GM11168 (cell line): ENCODE results near the gene TSHB.

Experiments
- in situ Hi-C: fragments of 300-500 bp; cut with MboI; formaldehyde crosslinking; loops from one replicate; pipeline ENCODE4 v1.12.0; 2022; ENCODE audit warnings: low sequenced_read_pairs; ENCODE audit not compliant: unreplicated experiment

TSHB gene

GRCh38 chr1:115057661-115058254, 28.1 kb downstream of the TSHB start:
- in situ Hi-C loops: no loop called here

- in situ Hi-C loops: no loop called here
These were observed 29.7 kb downstream of the TSHB start for GRCh38 chr1:115059316-115059715.

GRCh38 chr1:115060501-115060900, 30.9 kb downstream of the TSHB start:
- in situ Hi-C loops: no loop called here

- in situ Hi-C loops: no loop called here
These were observed 32.9 kb downstream of the TSHB start for GRCh38 chr1:115062542-115063004.

- in situ Hi-C loops: no loop called here
These were observed 33.7 kb downstream of the TSHB start for GRCh38 chr1:115063228-115063901.

- in situ Hi-C loops: no loop called here
These were observed 34.8 kb downstream of the TSHB start for GRCh38 chr1:115064461-115064860.

GRCh38 chr1:115065021-115065420, 35.4 kb downstream of the TSHB start:
- in situ Hi-C loops: no loop called here

- in situ Hi-C loops: no loop called here
These were observed 37.7 kb downstream of the TSHB start for GRCh38 chr1:115067161-115067859.

GRCh38 chr1:115068826-115069585, 39.4 kb downstream of the TSHB start:
- in situ Hi-C loops: no loop called here

GRCh38 chr1:115069659-115070308, 40.2 kb downstream of the TSHB start:
- in situ Hi-C loops: no loop called here

GRCh38 chr1:115071012-115071664, 41.5 kb downstream of the TSHB start:
- in situ Hi-C loops: no loop called here

- in situ Hi-C loops: no loop called here
These were observed 43.9 kb downstream of the TSHB start for GRCh38 chr1:115073298-115074087.

GRCh38 chr1:115074839-115075534, 45.4 kb downstream of the TSHB start:
- in situ Hi-C loops: no loop called here

- in situ Hi-C loops: no loop called here
These were observed 46.8 kb downstream of the TSHB start for GRCh38 chr1:115076384-115076915.

- in situ Hi-C loops: no loop called here
These were observed 47.8 kb downstream of the TSHB start for GRCh38 chr1:115077286-115077983.

GRCh38 chr1:115077984-115078330, 48.3 kb downstream of the TSHB start:
- in situ Hi-C loops: no loop called here

- in situ Hi-C loops: no loop called here
These were observed 49.1 kb downstream of the TSHB start for GRCh38 chr1:115078708-115079107.

- in situ Hi-C loops: no loop called here
These were observed 53.3 kb downstream of the TSHB start for GRCh38 chr1:115082949-115083348.
